ENCODE measurements around the gene USP15. TPM values are rescaled to one million over a fixed set of nuclear protein-coding genes. Genes with fewer than 3 reads are reported as not detected.

USP15 gene
- total RNA-seq, 1 donor, result 51.4 TPM

GRCh38 chr12:62317017-62317416 lies 56.8 kb downstream of the USP15 start:
- Histone ChIP-seq H3K4me2 (ENCODE audit: insufficient read depth, low read length) (no peak overlapping the region), H3K4me1 (ENCODE audit: insufficient read depth, low read length) (no peaks in the 10 kb centered on the region), H2AFZ (ENCODE audit: low read length) (no peak overlapping the region), H3K27me3 (ENCODE audit: insufficient read depth, low read length) (no peaks in the 10 kb centered on the region), H4K20me1 (ENCODE audit: insufficient read depth, low read length) (no peaks in the 10 kb centered on the region), H3K36me3 (ENCODE audit: insufficient read depth, low read length) (peaks cover 12% of the 10 kb centered on the region), H3K9me3 (ENCODE audit: low read depth, low read length) (no peaks in the 10 kb centered on the region), H3K79me2 (ENCODE audit: insufficient read depth, low read length) (peaks cover 12% of the 10 kb centered on the region), H3K27ac (ENCODE audit: low read depth, low read length) (no peak overlapping the region), H3K4me3 (ENCODE audit: insufficient read depth, low read length) (no peak overlapping the region)
- TF ChIP-seq CTCF (IDR thresholded peaks at IDR 0.05; ENCODE audit: extremely low read depth, low read depth, low read length), result no peak
- no peak for DNase-seq (ENCODE audit: insufficient read length, low spot score, missing footprints)

GRCh38 chr12:62319058-62319457 lies 58.9 kb downstream of the USP15 start:
- Histone ChIP-seq H3K79me2 (ENCODE audit: insufficient read depth, low read length) (peaks cover 8% of the 10 kb centered on the region), H3K36me3 (ENCODE audit: insufficient read depth, low read length) (peaks cover 21% of the 10 kb centered on the region)

GRCh38 chr12:62320054-62320453 lies 59.9 kb downstream of the USP15 start:
- Histone ChIP-seq H2AFZ (ENCODE audit: low read length) (no peak overlapping the region), H3K27me3 (ENCODE audit: insufficient read depth, low read length) (no peaks in the 10 kb centered on the region), H3K4me3 (ENCODE audit: insufficient read depth, low read length) (no peak overlapping the region), H3K4me2 (ENCODE audit: insufficient read depth, low read length) (no peak overlapping the region), H3K27ac (ENCODE audit: low read depth, low read length) (no peak overlapping the region), H4K20me1 (ENCODE audit: insufficient read depth, low read length) (no peaks in the 10 kb centered on the region), H3K9me3 (ENCODE audit: low read depth, low read length) (no peaks in the 10 kb centered on the region), H3K36me3 (ENCODE audit: insufficient read depth, low read length) (peaks cover 21% of the 10 kb centered on the region), H3K79me2 (ENCODE audit: insufficient read depth, low read length) (peaks cover 8% of the 10 kb centered on the region), H3K4me1 (ENCODE audit: insufficient read depth, low read length) (no peaks in the 10 kb centered on the region)
- no peak for DNase-seq (ENCODE audit: insufficient read length, low spot score, missing footprints)
- TF ChIP-seq CTCF (IDR thresholded peaks at IDR 0.05; ENCODE audit: extremely low read depth, low read depth, low read length), result no peak

More at GRCh38 chr12:62319058-62319457, 58.9 kb downstream of the USP15 start:
- no peak for TF ChIP-seq CTCF (IDR thresholded peaks at IDR 0.05; ENCODE audit: extremely low read depth, low read depth, low read length)
- Histone ChIP-seq H3K4me3 (ENCODE audit: insufficient read depth, low read length) (no peak overlapping the region), H3K4me2 (ENCODE audit: insufficient read depth, low read length) (no peak overlapping the region), H4K20me1 (ENCODE audit: insufficient read depth, low read length) (no peaks in the 10 kb centered on the region), H2AFZ (ENCODE audit: low read length) (no peak overlapping the region), H3K27me3 (ENCODE audit: insufficient read depth, low read length) (no peaks in the 10 kb centered on the region), H3K4me1 (ENCODE audit: insufficient read depth, low read length) (no peaks in the 10 kb centered on the region), H3K27ac (ENCODE audit: low read depth, low read length) (no peak overlapping the region), H3K9me3 (ENCODE audit: low read depth, low read length) (no peaks in the 10 kb centered on the region)
- DNase-seq (ENCODE audit: insufficient read length, low spot score, missing footprints), result no peak

- no peak for TF ChIP-seq CTCF (IDR thresholded peaks at IDR 0.05; ENCODE audit: extremely low read depth, low read depth, low read length)
- no peak overlapping the region for H3K4me2 ChIP-seq (ENCODE audit: insufficient read depth, low read length)
- no peak overlapping the region for H3K4me3 ChIP-seq (ENCODE audit: insufficient read depth, low read length)
- DNase-seq (ENCODE audit: insufficient read length, low spot score, missing footprints), result no peak
- no peaks in the 10 kb centered on the region for H3K27me3 ChIP-seq (ENCODE audit: insufficient read depth, low read length)
- H3K79me2 ChIP-seq (ENCODE audit: insufficient read depth, low read length), result peaks cover 3% of the 10 kb centered on the region
- no peaks in the 10 kb centered on the region for H4K20me1 ChIP-seq (ENCODE audit: insufficient read depth, low read length)
- no peaks in the 10 kb centered on the region for H3K4me1 ChIP-seq (ENCODE audit: insufficient read depth, low read length)
- peaks cover 15% of the 10 kb centered on the region for H3K36me3 ChIP-seq (ENCODE audit: insufficient read depth, low read length)
- H3K27ac ChIP-seq (ENCODE audit: low read depth, low read length), result no peak overlapping the region
- H2AFZ ChIP-seq (ENCODE audit: low read length), result no peak overlapping the region
- no peaks in the 10 kb centered on the region for H3K9me3 ChIP-seq (ENCODE audit: low read depth, low read length)
These were observed 63.2 kb downstream of the USP15 start for GRCh38 chr12:62323386-62323785.

Measured in osteoblast (primary cell).